SK-N-SH treated with all-trans-retinoic acid at 6 μM for 48 hours (cell line): ENCODE measurements around the gene ETV4.

Experiments used
- ATAC-seq: fragments of 200-7000 bp; cut with Tn5 transposase; 3 replicates; pipeline ENCODE4 v1.9.1; 2020; ENCODE audit warnings: mild to moderate bottlenecking, moderate library complexity
- ARNTL ChIP-seq: fragments of 450-650 bp; formaldehyde crosslinking; IDR thresholded peaks from 2 replicates; pipeline ENCODE4 v1.5.0; 2020; ENCODE audit warnings: low read depth, mild to moderate bottlenecking, moderate library complexity, borderline replicate concordance
- BACH2 ChIP-seq: fragments of 250-450 bp; sonication (Bioruptor Pico); IDR thresholded peaks from 2 replicates; pipeline ENCODE4 v1.9.0; 2021; ENCODE audit warnings: mild to moderate bottlenecking, borderline replicate concordance
- CREB5 ChIP-seq: fragments of 250-450 bp; sonication (Bioruptor Pico); IDR thresholded peaks from 2 replicates; pipeline ENCODE4 v1.5.1; 2020; ENCODE audit warnings: low read depth, mild to moderate bottlenecking, moderate library complexity
- CSDC2 ChIP-seq: fragments of 250-450 bp; sonication (Bioruptor Pico); IDR thresholded peaks from 2 replicates; pipeline ENCODE4 v1.5.0; 2020; ENCODE audit warnings: mild to moderate bottlenecking, moderate library complexity
- ESRRG ChIP-seq: fragments of 250-450 bp; sonication (Bioruptor Pico); IDR thresholded peaks from 2 replicates; pipeline ENCODE4 v1.6.1; 2021; ENCODE audit warnings: mild to moderate bottlenecking
- GLIS3 ChIP-seq: fragments of 250-450 bp; sonication (Bioruptor Pico); IDR thresholded peaks from 2 replicates; pipeline ENCODE4 v1.5.0; 2020; ENCODE audit warnings: mild to moderate bottlenecking, moderate library complexity
- ISL1 ChIP-seq: fragments of 250-450 bp; sonication (Bioruptor Pico); IDR thresholded peaks from 2 replicates; pipeline ENCODE4 v2.1.2; 2022; ENCODE audit warnings: mild to moderate bottlenecking, moderate library complexity
- PATZ1 ChIP-seq: fragments of 250-450 bp; sonication (Bioruptor Pico); IDR thresholded peaks from 2 replicates; pipeline ENCODE4 v1.8.0; 2020; ENCODE audit warnings: mild to moderate bottlenecking, moderate library complexity, borderline replicate concordance
- POU6F1 ChIP-seq: fragments of 250-450 bp; sonication (Bioruptor Pico); IDR thresholded peaks from 2 replicates; pipeline ENCODE4 v1.8.0; 2021; ENCODE audit warnings: low read depth, mild to moderate bottlenecking, moderate library complexity, borderline replicate concordance
- PPARA ChIP-seq: fragments of 250-450 bp; sonication (Bioruptor Pico); IDR thresholded peaks from 2 replicates; pipeline ENCODE4 v1.5.0; 2020; ENCODE audit warnings: mild to moderate bottlenecking, borderline replicate concordance
- RARB ChIP-seq: fragments of 250-450 bp; sonication (Bioruptor Pico); IDR thresholded peaks from 2 replicates; pipeline ENCODE4 v1.8.0; 2021; ENCODE audit warnings: mild to moderate bottlenecking, moderate library complexity
- TCF4 ChIP-seq: fragments of 250-450 bp; sonication (Bioruptor Pico); IDR thresholded peaks from 2 replicates; pipeline ENCODE4 v1.8.0; 2021; ENCODE audit warnings: mild to moderate bottlenecking, moderate library complexity, borderline replicate concordance
- ZC3H10 ChIP-seq: fragments of 250-450 bp; sonication (Bioruptor Pico); IDR thresholded peaks from 2 replicates; pipeline ENCODE4 v1.5.1; 2021; ENCODE audit warnings: mild to moderate bottlenecking, moderate library complexity
- ZFP3 ChIP-seq: fragments of 250-450 bp; sonication (Bioruptor Pico); IDR thresholded peaks from 2 replicates; pipeline ENCODE4 v1.5.0; 2020; ENCODE audit warnings: mild to moderate bottlenecking, moderate library complexity
- ZFP30 ChIP-seq: fragments of 450-650 bp; formaldehyde crosslinking; IDR thresholded peaks from 2 replicates; pipeline ENCODE4 v1.5.0; 2022; ENCODE audit warnings: mild to moderate bottlenecking, moderate library complexity
- ZNF70 ChIP-seq: fragments of 450-650 bp; formaldehyde crosslinking; IDR thresholded peaks from 2 replicates; pipeline ENCODE4 v1.5.0; 2020; ENCODE audit warnings: mild to moderate bottlenecking, moderate library complexity
- ZNF8 ChIP-seq: fragments of 450-650 bp; formaldehyde crosslinking; IDR thresholded peaks from 2 replicates; pipeline ENCODE4 v1.5.0; 2020; ENCODE audit warnings: mild to moderate bottlenecking, moderate library complexity
- TF ChIP-seq, protein P1 (sequence below): fragments of 250-450 bp; sonication (Bioruptor Pico); IDR thresholded peaks from 2 replicates; pipeline ENCODE4 v1.5.0; 2020; ENCODE audit warnings: mild to moderate bottlenecking, moderate library complexity

Gene ETV4

DNA sequence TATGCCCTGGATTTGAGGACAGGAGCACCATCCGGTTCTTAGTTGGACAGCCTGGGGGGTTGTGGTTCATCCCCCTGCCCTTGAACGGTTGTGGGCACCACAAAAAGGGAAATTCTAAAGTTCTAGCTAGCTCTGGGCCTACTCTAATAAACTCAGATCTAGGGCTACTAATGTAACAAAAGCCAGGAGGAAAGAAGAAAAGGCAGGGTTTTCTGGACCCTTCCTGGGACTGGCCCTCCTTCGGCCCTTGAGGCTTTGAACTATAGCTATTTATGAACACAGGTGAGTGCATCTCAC lies 15.1 kb downstream of the ETV4 start:
- TF ChIP-seq ZNF8 (CRISPR knock-in tag), result no peak
- TF ChIP-seq BACH2, result no peak
- TF ChIP-seq CSDC2, result no peak
- no peak for TF ChIP-seq TCF4 (CRISPR knock-in tag)
- TF ChIP-seq RARB (CRISPR knock-in tag), result no peak
- TF ChIP-seq, all 23 proteins: peak for 0
- ATAC-seq, result no peak

DNA sequence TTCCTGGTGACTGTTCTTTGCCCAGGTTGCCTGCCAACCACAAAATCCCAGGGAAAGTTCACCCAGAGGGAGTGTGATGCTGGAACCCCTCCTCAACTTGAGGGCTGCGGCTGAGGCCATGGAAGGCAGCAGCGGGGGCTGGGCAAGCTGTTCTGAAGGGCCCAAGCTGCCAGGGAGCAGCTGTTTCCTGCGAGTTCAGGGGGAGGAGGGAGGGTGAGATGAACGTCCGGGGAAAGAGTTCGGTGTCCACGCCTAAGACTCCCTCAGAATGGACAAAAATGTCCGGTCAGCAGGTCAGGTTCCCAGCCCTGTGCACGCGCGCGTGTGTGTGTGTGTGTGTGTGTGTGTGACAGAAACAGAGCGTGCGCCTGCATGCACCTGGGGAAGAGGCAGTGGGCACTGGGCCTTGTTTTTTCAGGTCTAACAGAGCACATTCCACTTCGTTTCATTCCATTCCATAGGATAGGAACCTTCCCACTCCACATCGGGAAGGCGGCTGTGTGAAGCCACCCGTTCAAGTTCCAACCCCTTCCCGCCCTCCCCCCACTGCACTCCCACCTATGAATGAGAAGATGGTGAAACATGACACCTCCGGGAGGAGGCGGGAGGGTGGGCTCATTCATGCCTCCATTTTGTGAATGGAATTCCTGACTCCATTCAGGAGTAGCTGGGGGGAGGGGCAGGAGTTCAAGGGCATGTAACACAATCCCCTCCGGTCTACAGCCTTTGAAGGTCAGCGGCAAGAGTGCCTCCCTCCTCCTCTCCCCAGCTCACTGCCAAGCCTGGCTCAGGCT lies 15.7 kb downstream of the ETV4 start:
- peak; percentile 86 for ATAC-seq
- TF ChIP-seq ARNTL (CRISPR knock-in tag) (no peak), RARB (CRISPR knock-in tag) (no peak), ZNF70 (CRISPR knock-in tag) (no peak), BACH2 (no peak), PPARA (CRISPR knock-in tag) (no peak), ESRRG (CRISPR knock-in tag) (no peak), ZFP30 (no peak)

- ATAC-seq, result peak; percentile 20; the same call in 2 of the 3 replicates
- TF ChIP-seq TCF4 (CRISPR knock-in tag) (no peak), GLIS3 (CRISPR knock-in tag) (no peak), ZFP30 (no peak), CSDC2 (no peak), CREB5 (CRISPR knock-in tag) (no peak)
Measured at GRCh38 chr17:43529947-43530287, 16.2 kb downstream of the ETV4 start.

- TF ChIP-seq ZNF70 (CRISPR knock-in tag) (no peak), GLIS3 (CRISPR knock-in tag) (no peak), PPARA (CRISPR knock-in tag) (no peak), ZNF8 (CRISPR knock-in tag) (no peak), PATZ1 (CRISPR knock-in tag) (no peak), ZC3H10 (no peak), POU6F1 (CRISPR knock-in tag) (no peak), ZFP3 (no peak), BACH2 (no peak), RARB (CRISPR knock-in tag) (no peak), ISL1 (CRISPR knock-in tag) (no peak)
- TF ChIP-seq, protein P1, sequence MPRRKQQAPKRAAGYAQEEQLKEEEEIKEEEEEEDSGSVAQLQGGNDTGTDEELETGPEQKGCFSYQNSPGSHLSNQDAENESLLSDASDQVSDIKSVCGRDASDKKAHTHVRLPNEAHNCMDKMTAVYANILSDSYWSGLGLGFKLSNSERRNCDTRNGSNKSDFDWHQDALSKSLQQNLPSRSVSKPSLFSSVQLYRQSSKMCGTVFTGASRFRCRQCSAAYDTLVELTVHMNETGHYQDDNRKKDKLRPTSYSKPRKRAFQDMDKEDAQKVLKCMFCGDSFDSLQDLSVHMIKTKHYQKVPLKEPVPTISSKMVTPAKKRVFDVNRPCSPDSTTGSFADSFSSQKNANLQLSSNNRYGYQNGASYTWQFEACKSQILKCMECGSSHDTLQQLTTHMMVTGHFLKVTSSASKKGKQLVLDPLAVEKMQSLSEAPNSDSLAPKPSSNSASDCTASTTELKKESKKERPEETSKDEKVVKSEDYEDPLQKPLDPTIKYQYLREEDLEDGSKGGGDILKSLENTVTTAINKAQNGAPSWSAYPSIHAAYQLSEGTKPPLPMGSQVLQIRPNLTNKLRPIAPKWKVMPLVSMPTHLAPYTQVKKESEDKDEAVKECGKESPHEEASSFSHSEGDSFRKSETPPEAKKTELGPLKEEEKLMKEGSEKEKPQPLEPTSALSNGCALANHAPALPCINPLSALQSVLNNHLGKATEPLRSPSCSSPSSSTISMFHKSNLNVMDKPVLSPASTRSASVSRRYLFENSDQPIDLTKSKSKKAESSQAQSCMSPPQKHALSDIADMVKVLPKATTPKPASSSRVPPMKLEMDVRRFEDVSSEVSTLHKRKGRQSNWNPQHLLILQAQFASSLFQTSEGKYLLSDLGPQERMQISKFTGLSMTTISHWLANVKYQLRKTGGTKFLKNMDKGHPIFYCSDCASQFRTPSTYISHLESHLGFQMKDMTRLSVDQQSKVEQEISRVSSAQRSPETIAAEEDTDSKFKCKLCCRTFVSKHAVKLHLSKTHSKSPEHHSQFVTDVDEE (CRISPR knock-in tag), result no peak
- no peak for ATAC-seq
Measured at GRCh38 chr17:43528988-43529814, 16.9 kb downstream of the ETV4 start.
